Measurements from ENCODE around the gene MLPH. TPM values are rescaled to one million over a fixed set of nuclear protein-coding genes. Genes with fewer than 3 reads are reported as not detected.

Gene MLPH
- total RNA-seq, 1 donor from 2014 or later = 22.5 TPM

GRCh38 chr2:237478979-237479378 is 8.1 kb upstream of the MLPH start:
- Mint-ChIP-seq H3K4me3 (ENCODE audit: unreplicated experiment) (no peak overlapping the region), H3K27ac (ENCODE audit: unreplicated experiment) (no peak overlapping the region), H3K36me3 (ENCODE audit: unreplicated experiment) (no peaks in the 10 kb centered on the region), H3K4me1 (ENCODE audit: unreplicated experiment) (peaks cover 31% of the 10 kb centered on the region), H3K27me3 (ENCODE audit: unreplicated experiment) (no peaks in the 10 kb centered on the region), H3K9me3 (ENCODE audit: unreplicated experiment) (no peaks in the 10 kb centered on the region)
- DNase-seq (ENCODE audit: extremely low spot score, unreplicated experiment) = no peak
- TF ChIP-seq CTCF (IDR thresholded peaks at IDR 0.05) = no peak

- no peak overlapping the region for H3K27ac Mint-ChIP-seq (ENCODE audit: unreplicated experiment)
- DNase-seq (ENCODE audit: extremely low spot score, unreplicated experiment) = no peak
- H3K9me3 Mint-ChIP-seq (ENCODE audit: unreplicated experiment) = no peaks in the 10 kb centered on the region
- H3K27me3 Mint-ChIP-seq (ENCODE audit: unreplicated experiment) = no peaks in the 10 kb centered on the region
- no peak for TF ChIP-seq CTCF (IDR thresholded peaks at IDR 0.05)
- no peaks in the 10 kb centered on the region for H3K36me3 Mint-ChIP-seq (ENCODE audit: unreplicated experiment)
- no peak overlapping the region for H3K4me3 Mint-ChIP-seq (ENCODE audit: unreplicated experiment)
- peaks cover 24% of the 10 kb centered on the region for H3K4me1 Mint-ChIP-seq (ENCODE audit: unreplicated experiment)
Measured at GRCh38 chr2:237479747-237480146, 7.3 kb upstream of the MLPH start.

GRCh38 chr2:237480556-237480955 is 6.5 kb upstream of the MLPH start:
- no peaks in the 10 kb centered on the region for H3K9me3 Mint-ChIP-seq (ENCODE audit: unreplicated experiment)
- H3K4me1 Mint-ChIP-seq (ENCODE audit: unreplicated experiment) = peaks cover 25% of the 10 kb centered on the region
- no peak overlapping the region for H3K4me3 Mint-ChIP-seq (ENCODE audit: unreplicated experiment)
- H3K36me3 Mint-ChIP-seq (ENCODE audit: unreplicated experiment) = no peaks in the 10 kb centered on the region
- no peak overlapping the region for H3K27ac Mint-ChIP-seq (ENCODE audit: unreplicated experiment)
- no peak for TF ChIP-seq CTCF (IDR thresholded peaks at IDR 0.05)
- no peaks in the 10 kb centered on the region for H3K27me3 Mint-ChIP-seq (ENCODE audit: unreplicated experiment)
- DNase-seq (ENCODE audit: extremely low spot score, unreplicated experiment) = no peak

GRCh38 chr2:237480988-237481525 is 6.0 kb upstream of the MLPH start:
- DNase-seq (ENCODE audit: extremely low spot score, unreplicated experiment) = no peak
- Mint-ChIP-seq H3K27ac (ENCODE audit: unreplicated experiment) (no peak overlapping the region), H3K4me3 (ENCODE audit: unreplicated experiment) (no peak overlapping the region), H3K9me3 (ENCODE audit: unreplicated experiment) (no peaks in the 10 kb centered on the region), H3K36me3 (ENCODE audit: unreplicated experiment) (no peaks in the 10 kb centered on the region), H3K27me3 (ENCODE audit: unreplicated experiment) (no peaks in the 10 kb centered on the region), H3K4me1 (ENCODE audit: unreplicated experiment) (peaks cover 26% of the 10 kb centered on the region)
- no peak for TF ChIP-seq CTCF (IDR thresholded peaks at IDR 0.05)

GRCh38 chr2:237482485-237482884 is 4.6 kb upstream of the MLPH start:
- H3K27me3 Mint-ChIP-seq (ENCODE audit: unreplicated experiment) = no peaks in the 10 kb centered on the region
- no peak for DNase-seq (ENCODE audit: extremely low spot score, unreplicated experiment)
- peaks cover 30% of the 10 kb centered on the region for H3K4me1 Mint-ChIP-seq (ENCODE audit: unreplicated experiment)
- peak overlapping the region; percentile 56 for H3K27ac Mint-ChIP-seq (ENCODE audit: unreplicated experiment)
- no peak overlapping the region for H3K4me3 Mint-ChIP-seq (ENCODE audit: unreplicated experiment)
- H3K9me3 Mint-ChIP-seq (ENCODE audit: unreplicated experiment) = no peaks in the 10 kb centered on the region
- no peaks in the 10 kb centered on the region for H3K36me3 Mint-ChIP-seq (ENCODE audit: unreplicated experiment)
- no peak for TF ChIP-seq CTCF (IDR thresholded peaks at IDR 0.05)

Data from osteocyte (in vitro differentiated cells).